Rectal smooth muscle tissue (tissue), 1 donor: ENCODE data around the gene TMEM109.

Source experiments
- H3K27ac ChIP-seq: one replicate; pipeline ENCODE4 v1.7.0; 2013; ENCODE audit warnings: low read depth, low read length, inconsistent platforms
- H3K27me3 ChIP-seq: one replicate; pipeline ENCODE4 v1.7.0; 2013; ENCODE audit warnings: low read length; ENCODE audit not compliant: control insufficient read depth, insufficient read depth
- H3K36me3 ChIP-seq: one replicate; pipeline ENCODE4 v1.7.0; 2013; ENCODE audit warnings: low read length; ENCODE audit not compliant: control insufficient read depth, insufficient read depth
- H3K4me1 ChIP-seq: one replicate; pipeline ENCODE4 v1.7.0; 2013; ENCODE audit warnings: low read length; ENCODE audit not compliant: control insufficient read depth, insufficient read depth
- H3K4me3 ChIP-seq: one replicate; pipeline ENCODE4 v1.7.0; 2013; ENCODE audit warnings: low read length
- H3K9ac ChIP-seq: one replicate; pipeline ENCODE4 v1.7.0; 2013; ENCODE audit warnings: low read length

Gene TMEM109

GRCh38 chr11:60946601-60947264 lies 32.8 kb downstream of the TMEM109 start:
- no peak overlapping the region for H3K9ac ChIP-seq
- H3K27me3 ChIP-seq: no peaks in the 10 kb centered on the region
- H3K4me1 ChIP-seq: no peaks in the 10 kb centered on the region
- no peaks in the 10 kb centered on the region for H3K36me3 ChIP-seq
- no peak overlapping the region for H3K27ac ChIP-seq
- H3K4me3 ChIP-seq: no peak overlapping the region

DNA sequence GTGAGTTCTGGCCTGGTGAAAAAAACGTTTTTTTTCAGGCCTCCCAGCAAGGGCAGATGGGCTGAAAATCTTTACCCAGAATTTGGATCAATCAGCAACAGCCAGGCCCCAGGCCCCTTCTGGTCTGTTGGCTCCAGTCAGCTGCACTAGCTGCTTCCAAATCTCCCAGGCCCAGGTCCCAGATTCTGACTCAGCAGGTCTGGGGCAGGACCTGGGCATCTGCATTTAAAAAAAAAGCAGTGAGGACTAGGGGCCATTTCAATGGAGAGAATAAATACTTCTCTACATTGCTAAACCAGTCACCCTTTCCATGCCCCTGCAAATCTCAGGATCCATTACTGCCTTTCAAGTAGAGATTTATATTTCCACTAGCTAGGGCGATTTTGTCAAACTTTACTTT lies 33.7 kb downstream of the TMEM109 start:
- Histone ChIP-seq H3K27me3 (no peaks in the 10 kb centered on the region), H3K4me3 (no peak overlapping the region), H3K4me1 (no peaks in the 10 kb centered on the region), H3K36me3 (no peaks in the 10 kb centered on the region), H3K9ac (no peak overlapping the region), H3K27ac (no peak overlapping the region)

GRCh38 chr11:60948250-60948649 lies 34.3 kb downstream of the TMEM109 start:
- Histone ChIP-seq H3K9ac (no peak overlapping the region), H3K4me1 (no peaks in the 10 kb centered on the region), H3K36me3 (no peaks in the 10 kb centered on the region), H3K4me3 (no peak overlapping the region), H3K27me3 (no peaks in the 10 kb centered on the region), H3K27ac (no peak overlapping the region)

- Histone ChIP-seq H3K36me3 (no peaks in the 10 kb centered on the region), H3K4me3 (peak overlapping the region; percentile 72), H3K27me3 (no peaks in the 10 kb centered on the region), H3K9ac (no peak overlapping the region), H3K4me1 (no peaks in the 10 kb centered on the region), H3K27ac (no peak overlapping the region)
Observed at GRCh38 chr11:60950024-60950423, 36.1 kb downstream of the TMEM109 start.

GRCh38 chr11:60950933-60951605 lies 37.1 kb downstream of the TMEM109 start:
- Histone ChIP-seq H3K9ac (no peak overlapping the region), H3K4me1 (no peaks in the 10 kb centered on the region), H3K27me3 (no peaks in the 10 kb centered on the region), H3K4me3 (peak overlapping the region; percentile 72), H3K27ac (peak overlapping the region; percentile 22), H3K36me3 (no peaks in the 10 kb centered on the region)

GRCh38 chr11:60951606-60951903 lies 37.6 kb downstream of the TMEM109 start:
- no peaks in the 10 kb centered on the region for H3K27me3 ChIP-seq
- no peak overlapping the region for H3K9ac ChIP-seq
- H3K4me1 ChIP-seq: no peaks in the 10 kb centered on the region
- peak overlapping the region; percentile 72 for H3K4me3 ChIP-seq
- H3K27ac ChIP-seq: peak overlapping the region; percentile 70
- H3K36me3 ChIP-seq: no peaks in the 10 kb centered on the region

DNA sequence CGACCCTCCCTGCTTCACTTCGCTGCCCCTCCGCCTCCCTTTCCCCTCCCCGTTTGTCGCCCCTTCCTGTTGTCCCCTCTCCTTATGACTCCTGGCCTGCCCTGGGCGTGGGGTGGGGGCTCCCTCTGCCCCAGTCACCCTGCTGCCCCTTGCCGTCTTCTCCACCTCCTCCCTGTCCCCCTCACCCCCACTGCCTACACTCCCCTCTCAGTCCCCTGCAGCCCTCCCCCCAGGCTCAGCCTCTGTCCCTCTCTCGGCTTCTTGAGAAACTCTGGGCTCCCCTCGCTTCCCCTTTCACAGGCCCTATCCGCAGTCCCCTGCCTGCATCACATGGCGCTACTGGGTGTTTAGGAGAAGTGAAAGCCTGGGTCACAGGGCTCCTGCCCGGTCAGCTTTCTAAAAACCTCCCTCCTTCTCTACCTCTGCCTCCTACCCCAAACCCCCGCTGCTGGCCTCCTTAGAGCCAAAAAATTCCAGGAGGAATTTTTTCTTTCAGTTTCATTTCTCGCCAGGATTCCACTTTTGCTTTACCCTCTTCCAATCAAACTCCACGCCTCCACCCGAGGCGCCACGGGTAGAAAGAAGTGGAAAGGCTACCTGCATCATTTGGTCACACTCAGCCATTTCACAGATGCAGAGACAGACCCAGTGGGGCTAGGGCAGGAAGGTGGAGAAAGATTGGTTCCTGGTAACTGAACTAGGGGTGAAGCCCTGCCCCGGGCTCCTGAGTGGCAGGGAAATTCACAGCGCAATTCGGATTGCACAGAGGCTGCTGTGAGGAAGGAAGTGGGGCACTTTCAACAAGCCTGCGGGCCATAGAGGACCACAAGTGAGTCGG lies 38.2 kb downstream of the TMEM109 start, which contains the start of gene SLC15A3:
SLC15A3 (minus strand) TSS at position 273 of the 838 bp plus-strand sequence. CDS start 625 bp downstream, outside the sequence.
- H3K27me3 ChIP-seq: no peaks in the 10 kb centered on the region
- H3K4me3 ChIP-seq: peak within 1 kb of the TSS; percentile 72
- no peaks in the 10 kb centered on the region for H3K36me3 ChIP-seq
- no peaks in the 10 kb centered on the region for H3K4me1 ChIP-seq
- H3K9ac ChIP-seq: peak within 1 kb of the TSS; percentile 49
- peak within 1 kb of the TSS; percentile 70 for H3K27ac ChIP-seq

DNA sequence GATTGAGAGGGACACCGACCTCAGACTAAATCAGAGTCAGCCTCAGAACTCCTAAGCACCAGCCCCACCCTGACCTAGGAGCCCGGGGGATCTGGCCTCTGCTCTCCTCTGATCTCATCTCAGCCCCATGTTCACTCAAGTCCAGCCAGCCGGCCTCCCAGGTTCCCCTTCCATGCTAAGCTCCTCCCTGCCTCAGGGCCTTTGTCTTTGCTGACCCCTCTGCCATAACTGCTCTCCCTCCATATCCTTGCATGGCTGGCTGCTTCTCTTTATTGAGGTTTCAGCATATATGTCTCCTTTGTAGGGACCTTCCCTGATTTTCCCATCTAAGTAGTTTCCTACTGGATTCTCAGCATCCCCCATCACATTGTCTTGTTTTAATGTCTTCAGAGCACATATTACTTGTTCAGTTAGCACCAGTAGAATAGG lies 38.8 kb downstream of the TMEM109 start:
- Histone ChIP-seq H3K36me3 (no peaks in the 10 kb centered on the region), H3K4me3 (peak overlapping the region; percentile 72), H3K27me3 (no peaks in the 10 kb centered on the region), H3K27ac (peak overlapping the region; percentile 70), H3K4me1 (no peaks in the 10 kb centered on the region), H3K9ac (no peak overlapping the region)

DNA sequence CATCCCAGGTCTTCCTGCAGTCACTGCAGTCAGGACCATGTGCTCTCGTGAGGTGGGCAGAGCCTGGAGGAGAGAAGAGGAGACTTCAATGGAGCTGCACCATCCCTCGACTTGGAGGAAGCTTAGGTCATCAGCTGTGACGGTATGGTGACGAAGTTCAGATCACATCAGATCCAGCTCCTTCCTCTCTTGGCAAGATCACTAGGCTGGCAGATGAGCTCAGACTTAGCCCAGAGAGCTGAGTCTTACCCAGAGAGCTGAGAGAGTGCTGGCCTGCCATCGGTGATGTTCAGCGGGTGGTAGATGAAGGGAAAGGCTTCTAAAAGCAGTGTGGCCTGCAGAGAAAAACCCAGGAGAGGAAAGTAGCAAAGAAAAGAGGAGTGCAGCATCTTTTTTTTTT lies 39.8 kb downstream of the TMEM109 start:
- Histone ChIP-seq H3K9ac (no peak overlapping the region), H3K4me3 (no peak overlapping the region), H3K27me3 (no peaks in the 10 kb centered on the region), H3K27ac (no peak overlapping the region), H3K4me1 (no peaks in the 10 kb centered on the region), H3K36me3 (no peaks in the 10 kb centered on the region)

GRCh38 chr11:60954421-60954820 lies 40.5 kb downstream of the TMEM109 start:
- no peaks in the 10 kb centered on the region for H3K4me1 ChIP-seq

DNA sequence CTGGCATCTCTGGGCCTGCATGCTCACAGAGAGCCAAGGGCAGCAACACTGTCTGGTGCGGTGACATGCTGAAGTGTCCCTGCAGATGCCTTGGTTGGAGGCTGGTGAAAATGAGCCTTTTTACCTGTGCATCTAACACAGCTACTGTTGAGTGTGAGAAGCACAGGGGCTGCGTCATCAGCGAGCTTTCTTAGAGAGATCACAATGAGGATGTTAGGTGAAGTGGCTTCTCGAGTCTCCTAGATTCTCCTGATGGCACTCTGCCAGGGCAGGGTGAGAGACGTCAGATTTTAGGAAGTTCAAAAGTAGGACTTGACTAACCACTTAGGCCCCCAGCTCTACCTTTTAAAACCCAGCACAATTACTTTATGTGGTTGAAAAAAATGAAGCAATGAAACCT lies 41.6 kb downstream of the TMEM109 start:
- Histone ChIP-seq H3K27ac (no peak overlapping the region), H3K27me3 (no peaks in the 10 kb centered on the region), H3K4me1 (no peaks in the 10 kb centered on the region), H3K36me3 (no peaks in the 10 kb centered on the region), H3K9ac (no peak overlapping the region), H3K4me3 (no peak overlapping the region)

More at GRCh38 chr11:60954421-60954820, 40.5 kb downstream of the TMEM109 start:
- no peaks in the 10 kb centered on the region for H3K27me3 ChIP-seq
- H3K9ac ChIP-seq: no peak overlapping the region
- H3K27ac ChIP-seq: no peak overlapping the region
- no peak overlapping the region for H3K4me3 ChIP-seq
- no peaks in the 10 kb centered on the region for H3K36me3 ChIP-seq

DNA sequence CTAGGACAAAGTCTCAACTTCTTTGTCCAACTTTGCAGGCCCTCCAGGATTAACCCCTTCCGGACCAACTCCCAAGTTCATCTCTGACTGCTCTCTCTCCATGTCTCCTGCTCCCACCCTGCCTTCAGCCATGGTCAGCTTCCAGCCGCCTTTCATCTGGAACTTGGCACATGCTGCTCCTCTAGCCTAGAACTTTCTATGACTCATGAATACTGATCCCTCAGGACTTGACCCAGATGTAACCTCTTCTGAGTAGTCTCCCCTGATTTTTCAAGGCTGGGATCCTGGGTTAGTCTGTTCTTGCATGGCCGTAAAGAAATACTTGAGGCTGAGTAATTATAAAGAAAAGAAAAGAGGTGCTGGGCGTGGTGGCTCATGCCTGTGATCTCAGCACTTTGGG lies 43.2 kb downstream of the TMEM109 start:
- Histone ChIP-seq H3K4me1 (no peaks in the 10 kb centered on the region), H3K27me3 (no peaks in the 10 kb centered on the region), H3K36me3 (no peaks in the 10 kb centered on the region), H3K27ac (no peak overlapping the region), H3K4me3 (no peak overlapping the region), H3K9ac (no peak overlapping the region)
